ENCODE measurements around the gene SYNE3. TPM values are rescaled to one million over a fixed set of nuclear protein-coding genes. Genes with fewer than 3 reads are reported as not detected.

SYNE3 gene
- total RNA-seq, 8 experiments from 2014 or later = 0.49 to 4.6 (median 1.3) TPM

GRCh38 chr14:95488376-95489213 lies 27.9 kb downstream of the SYNE3 start:
- H3K27ac ChIP-seq = no peak overlapping the region
- in situ Hi-C loops (cut with MboI; ENCODE audit: low pct_unique_long_range_greater_than_20kb in 2 of 9, low sequenced_read_pairs in 9 of 9, unreplicated experiment in 9 of 9) = no loop called here
- no peak overlapping the region for H3K4me3 ChIP-seq
- H3K4me1 ChIP-seq (replicated peaks in 1 of 2) = no peaks in the 10 kb centered on the region
- 50 to 100% (median 65%) methylated on average over 1 to 6 of the region's 6 CpGs; no CpG with 5 or more reads in 6 of the 10 experiments for WGBS, 10 experiments
- ATAC-seq (replicated peaks in 6 of 8) = peak in 2 of 8 experiments; percentile 19 to 25

- ATAC-seq (replicated peaks in 6 of 8) = no peak
- no peak overlapping the region for H3K4me3 ChIP-seq
These were observed 28.8 kb downstream of the SYNE3 start for GRCh38 chr14:95487669-95488084.

GRCh38 chr14:95486875-95487668 lies 29.4 kb downstream of the SYNE3 start:
- no peak for ATAC-seq (replicated peaks in 6 of 8)
- WGBS, 10 experiments = 51 to 89% (median 66%) methylated on average over 4 to 11 of the region's 15 CpGs; no CpG with 5 or more reads in 3 of the 10 experiments
- H3K4me1 ChIP-seq (replicated peaks in 1 of 2) = no peaks in the 10 kb centered on the region
- no peak overlapping the region for H3K27ac ChIP-seq
- no peak overlapping the region for H3K4me3 ChIP-seq
- in situ Hi-C loops (cut with MboI; ENCODE audit: low pct_unique_long_range_greater_than_20kb in 2 of 9, low sequenced_read_pairs in 9 of 9, unreplicated experiment in 9 of 9) = no loop called here

More at GRCh38 chr14:95487669-95488084, 28.8 kb downstream of the SYNE3 start:
- H3K4me1 ChIP-seq (replicated peaks in 1 of 2) = no peaks in the 10 kb centered on the region
- no peak overlapping the region for H3K27ac ChIP-seq
- in situ Hi-C loops (cut with MboI; ENCODE audit: low pct_unique_long_range_greater_than_20kb in 2 of 9, low sequenced_read_pairs in 9 of 9, unreplicated experiment in 9 of 9) = no loop called here
- 0 to 80% (median 40%) methylated on average over 1 to 3 of the region's 3 CpGs; no CpG with 5 or more reads in 3 of the 10 experiments for WGBS, 10 experiments

GRCh38 chr14:95485222-95485819 lies 31.1 kb downstream of the SYNE3 start:
- in situ Hi-C loops (cut with MboI; ENCODE audit: low pct_unique_long_range_greater_than_20kb in 2 of 9, low sequenced_read_pairs in 9 of 9, unreplicated experiment in 9 of 9) = no loop called here
- no peak overlapping the region for H3K27ac ChIP-seq
- no peak overlapping the region for H3K4me3 ChIP-seq
- 70 to 77% methylated on average over 2 to 3 of the region's 7 CpGs; no CpG with 5 or more reads in 8 of the 10 experiments for WGBS, 10 experiments
- ATAC-seq (replicated peaks in 6 of 8) = no peak
- no peaks in the 10 kb centered on the region for H3K4me1 ChIP-seq (replicated peaks in 1 of 2)

- in situ Hi-C loops (cut with MboI; ENCODE audit: low pct_unique_long_range_greater_than_20kb in 2 of 9, low sequenced_read_pairs in 9 of 9, unreplicated experiment in 9 of 9) = no loop called here
- H3K27ac ChIP-seq = no peak overlapping the region
- H3K4me3 ChIP-seq = no peak overlapping the region
- no peak for ATAC-seq (replicated peaks in 6 of 8)
- H3K4me1 ChIP-seq (replicated peaks in 1 of 2) = no peaks in the 10 kb centered on the region
- 90% methylated on average over 3 of the region's 5 CpGs; no CpG with 5 or more reads in 9 of the 10 experiments for WGBS, 10 experiments
These were observed 32.2 kb downstream of the SYNE3 start for GRCh38 chr14:95484296-95484695.

- Histone ChIP-seq H3K4me3 (no peak overlapping the region), H3K27ac (no peak overlapping the region), H3K4me1 (replicated peaks in 1 of 2) (no peaks in the 10 kb centered on the region)
- in situ Hi-C loops (cut with MboI; ENCODE audit: low pct_unique_long_range_greater_than_20kb in 2 of 9, low sequenced_read_pairs in 9 of 9, unreplicated experiment in 9 of 9) = no loop called here
- WGBS, 10 experiments = 5 to 100% (median 66%) methylated on average over 1 to 6 of the region's 14 CpGs; no CpG with 5 or more reads in 3 of the 10 experiments
- ATAC-seq (replicated peaks in 6 of 8) = peak; percentile 93 to 99 (median 96)
These were observed 32.9 kb downstream of the SYNE3 start for GRCh38 chr14:95483309-95484165.

GRCh38 chr14:95482627-95483308 lies 33.7 kb downstream of the SYNE3 start:
- 20 to 78% (median 70%) methylated on average over 1 to 8 of the region's 12 CpGs; no CpG with 5 or more reads in 2 of the 10 experiments for WGBS, 10 experiments
- Histone ChIP-seq H3K4me3 (no peak overlapping the region), H3K27ac (no peak overlapping the region), H3K4me1 (replicated peaks in 1 of 2) (no peaks in the 10 kb centered on the region)
- in situ Hi-C loops (cut with MboI; ENCODE audit: low pct_unique_long_range_greater_than_20kb in 2 of 9, low sequenced_read_pairs in 9 of 9, unreplicated experiment in 9 of 9) = no loop called here
- no peak for ATAC-seq (replicated peaks in 6 of 8)

GRCh38 chr14:95481391-95482022 lies 34.9 kb downstream of the SYNE3 start:
- Histone ChIP-seq H3K4me3 (no peak overlapping the region), H3K4me1 (replicated peaks in 1 of 2) (no peaks in the 10 kb centered on the region), H3K27ac (no peak overlapping the region)
- in situ Hi-C loops (cut with MboI; ENCODE audit: low pct_unique_long_range_greater_than_20kb in 2 of 9, low sequenced_read_pairs in 9 of 9, unreplicated experiment in 9 of 9) = no loop called here
- no peak for ATAC-seq (replicated peaks in 6 of 8)
- 20 to 100% (median 84%) methylated on average over 1 to 6 of the region's 18 CpGs; no CpG with 5 or more reads in 3 of the 10 experiments for WGBS, 10 experiments

GRCh38 chr14:95480887-95481226 lies 35.6 kb downstream of the SYNE3 start:
- peak in 3 of 8 experiments; percentile 19 to 33 (median 31) for ATAC-seq (replicated peaks in 6 of 8)
- WGBS, 10 experiments = 80 to 100% (median 86%) methylated on average over 1 to 6 of the region's 9 CpGs; no CpG with 5 or more reads in 5 of the 10 experiments
- in situ Hi-C loops (cut with MboI; ENCODE audit: low pct_unique_long_range_greater_than_20kb in 2 of 9, low sequenced_read_pairs in 9 of 9, unreplicated experiment in 9 of 9) = no loop called here
- no peaks in the 10 kb centered on the region for H3K4me1 ChIP-seq (replicated peaks in 1 of 2)
- H3K4me3 ChIP-seq = no peak overlapping the region
- H3K27ac ChIP-seq = no peak overlapping the region

- H3K4me3 ChIP-seq = no peak overlapping the region
- peak in 2 of 8 experiments; percentile 59 to 63 for ATAC-seq (replicated peaks in 6 of 8)
- no peak overlapping the region for H3K27ac ChIP-seq
- H3K4me1 ChIP-seq (replicated peaks in 1 of 2) = no peaks in the 10 kb centered on the region
- WGBS, 10 experiments = 5 to 88% (median 43%) methylated on average over 2 to 8 of the region's 11 CpGs; no CpG with 5 or more reads in 1 of the 10 experiments
- in situ Hi-C loops (cut with MboI; ENCODE audit: low pct_unique_long_range_greater_than_20kb in 2 of 9, low sequenced_read_pairs in 9 of 9, unreplicated experiment in 9 of 9) = no loop called here
These were observed 36.2 kb downstream of the SYNE3 start for GRCh38 chr14:95480109-95480886.

- Histone ChIP-seq H3K4me3 (no peak overlapping the region), H3K27ac (no peak overlapping the region), H3K4me1 (replicated peaks in 1 of 2) (no peaks in the 10 kb centered on the region)
- WGBS, 10 experiments = 67 to 87% (median 78%) methylated on average over 1 to 3 of the region's 4 CpGs; no CpG with 5 or more reads in 6 of the 10 experiments
- in situ Hi-C loops (cut with MboI; ENCODE audit: low pct_unique_long_range_greater_than_20kb in 2 of 9, low sequenced_read_pairs in 9 of 9, unreplicated experiment in 9 of 9) = no loop called here
- ATAC-seq (replicated peaks in 6 of 8) = no peak
These were observed 37.0 kb downstream of the SYNE3 start for GRCh38 chr14:95479494-95479893.
